ENCODE data around the gene PRSS50.

PRSS50 gene

DNA sequence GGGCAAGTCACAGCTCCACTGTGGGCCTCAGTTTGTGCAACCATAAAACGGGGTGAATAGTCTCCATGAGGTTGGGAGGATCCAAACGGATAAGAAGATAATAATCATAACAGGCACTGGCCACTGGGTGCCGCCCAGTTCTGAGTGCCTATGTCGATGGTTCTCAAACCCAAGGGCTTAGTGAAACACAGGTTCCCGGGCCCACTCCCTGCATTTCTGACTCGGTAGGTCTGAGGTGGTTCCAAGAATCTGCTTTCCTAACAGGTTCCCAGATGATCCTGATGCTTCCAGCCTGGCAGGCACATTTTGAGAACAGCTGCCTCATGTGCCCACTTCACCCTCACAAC lies 45.3 kb downstream of the PRSS50 start:
- CTCF ChIA-PET = interaction anchor here (1.3 kb wide), 1 partner anchor 47 kb away, joined by 3 read pairs; no protein-coding TSS in a partner anchor
- POLR2A ChIA-PET = no interaction called here
- TF ChIP-seq CTCF (IDR thresholded peaks at IDR 0.05; ENCODE audit: control extremely low read depth, extremely low read depth, low read depth, missing control alignments) = no peak
- DNase-seq (ENCODE audit: extremely low spot score) = no peak

DNA sequence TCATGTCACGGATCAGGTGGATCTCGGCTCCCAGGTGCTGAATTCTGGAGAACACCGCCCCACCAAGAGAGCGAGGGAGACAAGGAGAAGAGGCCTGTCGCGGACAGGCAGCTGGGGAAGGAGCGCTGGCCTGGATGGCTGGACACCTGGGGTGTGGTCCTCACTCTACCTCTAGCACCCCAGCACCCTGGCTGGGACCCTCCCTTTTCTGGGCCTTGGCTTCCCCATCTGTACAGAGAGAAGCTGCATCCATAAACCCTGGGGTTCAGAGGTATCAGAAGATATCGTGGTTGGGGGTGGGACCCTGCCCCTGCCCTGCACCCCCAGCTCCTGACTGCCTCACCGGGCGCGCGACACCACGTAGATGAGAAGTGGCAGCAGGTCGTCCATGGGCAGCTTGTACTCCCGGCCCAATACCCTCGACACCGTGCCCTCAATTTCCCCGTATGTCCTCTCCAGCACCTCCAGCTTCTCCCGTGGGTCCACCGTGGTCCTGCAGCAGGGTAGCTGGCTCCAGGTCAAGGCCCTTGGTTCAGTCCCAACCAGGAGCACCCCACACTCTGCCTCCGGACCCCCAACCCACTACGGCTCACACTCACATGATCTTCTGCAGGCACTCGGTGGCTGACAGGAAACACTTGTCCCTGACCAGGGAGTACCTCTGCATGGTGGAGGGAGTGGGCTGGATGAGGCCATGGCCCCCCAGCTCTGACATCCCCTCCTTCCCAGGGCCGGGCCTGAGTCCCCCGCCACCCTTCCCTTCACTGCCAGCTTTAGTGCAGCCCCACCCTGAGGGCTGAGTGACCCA lies 45.9 kb downstream of the PRSS50 start:
- ChIA-PET POLR2A (no interaction called here), CTCF (interaction anchor here (0.9 to 1.3 kb wide), 2 partner anchors 25 to 47 kb away, joined by 3 read pairs; no protein-coding TSS in a partner anchor)
- DNase-seq (ENCODE audit: extremely low spot score) = no peak
- TF ChIP-seq CTCF (IDR thresholded peaks at IDR 0.05; ENCODE audit: control extremely low read depth, extremely low read depth, low read depth, missing control alignments) = no peak

GRCh38 chr3:46670891-46671427 lies 46.7 kb downstream of the PRSS50 start:
- CTCF ChIA-PET = interaction anchor here (0.9 kb wide), 1 partner anchor 26 kb away, joined by 3 read pairs; no protein-coding TSS in a partner anchor

DNA sequence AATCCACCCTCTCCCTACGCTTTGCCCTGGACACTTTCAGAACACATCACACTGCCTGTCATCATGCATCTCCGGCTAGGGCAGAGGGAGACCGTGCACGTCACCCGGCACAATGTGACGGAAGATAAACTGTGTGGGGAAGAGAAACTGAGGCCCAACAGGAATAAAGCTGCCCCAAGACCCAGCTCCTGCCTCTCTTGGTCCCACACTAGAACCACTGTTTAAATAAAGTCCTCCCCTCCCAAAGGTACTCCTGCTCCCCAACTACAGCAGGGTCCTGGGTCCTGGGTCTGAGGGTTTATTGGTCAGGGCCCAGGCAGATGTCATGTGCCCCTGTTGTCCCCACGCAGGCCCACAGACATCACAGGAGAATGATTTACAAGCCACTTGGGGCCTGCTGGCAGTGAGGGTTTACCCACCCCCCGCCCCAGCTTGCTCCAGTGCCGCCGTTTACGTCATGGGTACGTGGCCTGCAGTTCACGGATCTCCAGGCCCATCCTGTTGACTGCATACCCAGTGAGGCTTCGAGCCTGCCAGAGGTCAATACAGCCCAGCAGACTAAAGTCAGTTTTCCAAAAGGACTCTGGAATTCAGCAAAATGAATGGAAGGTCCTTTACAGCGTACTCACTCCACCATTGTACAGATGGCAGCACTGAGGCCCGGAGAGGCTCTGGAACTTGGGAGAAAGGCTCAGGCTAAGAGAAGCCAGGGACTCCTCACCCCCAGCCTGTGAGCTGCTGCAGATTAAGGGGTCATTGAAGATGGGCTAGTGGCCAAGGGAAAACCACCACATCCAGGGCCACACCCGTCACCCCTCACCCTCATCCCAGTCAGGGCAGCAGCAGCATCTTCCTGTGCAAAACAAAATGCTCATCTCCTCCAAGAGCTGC lies 47.4 kb downstream of the PRSS50 start:
- no peak for TF ChIP-seq CTCF (IDR thresholded peaks at IDR 0.05; ENCODE audit: control extremely low read depth, extremely low read depth, low read depth, missing control alignments)
- ChIA-PET POLR2A (interaction anchor here (0.6 kb wide), 1 partner anchor 120 kb away, joined by 3 read pairs; no protein-coding TSS in a partner anchor), CTCF (interaction anchor here (0.8 kb wide), 1 partner anchor 182 kb away, joined by 3 read pairs; no protein-coding TSS in a partner anchor)
- no peak for DNase-seq (ENCODE audit: extremely low spot score)

More at GRCh38 chr3:46670891-46671427, 46.7 kb downstream of the PRSS50 start:
- TF ChIP-seq CTCF (IDR thresholded peaks at IDR 0.05; ENCODE audit: control extremely low read depth, extremely low read depth, low read depth, missing control alignments) = no peak
- POLR2A ChIA-PET = no interaction called here
- DNase-seq (ENCODE audit: extremely low spot score) = no peak

DNA sequence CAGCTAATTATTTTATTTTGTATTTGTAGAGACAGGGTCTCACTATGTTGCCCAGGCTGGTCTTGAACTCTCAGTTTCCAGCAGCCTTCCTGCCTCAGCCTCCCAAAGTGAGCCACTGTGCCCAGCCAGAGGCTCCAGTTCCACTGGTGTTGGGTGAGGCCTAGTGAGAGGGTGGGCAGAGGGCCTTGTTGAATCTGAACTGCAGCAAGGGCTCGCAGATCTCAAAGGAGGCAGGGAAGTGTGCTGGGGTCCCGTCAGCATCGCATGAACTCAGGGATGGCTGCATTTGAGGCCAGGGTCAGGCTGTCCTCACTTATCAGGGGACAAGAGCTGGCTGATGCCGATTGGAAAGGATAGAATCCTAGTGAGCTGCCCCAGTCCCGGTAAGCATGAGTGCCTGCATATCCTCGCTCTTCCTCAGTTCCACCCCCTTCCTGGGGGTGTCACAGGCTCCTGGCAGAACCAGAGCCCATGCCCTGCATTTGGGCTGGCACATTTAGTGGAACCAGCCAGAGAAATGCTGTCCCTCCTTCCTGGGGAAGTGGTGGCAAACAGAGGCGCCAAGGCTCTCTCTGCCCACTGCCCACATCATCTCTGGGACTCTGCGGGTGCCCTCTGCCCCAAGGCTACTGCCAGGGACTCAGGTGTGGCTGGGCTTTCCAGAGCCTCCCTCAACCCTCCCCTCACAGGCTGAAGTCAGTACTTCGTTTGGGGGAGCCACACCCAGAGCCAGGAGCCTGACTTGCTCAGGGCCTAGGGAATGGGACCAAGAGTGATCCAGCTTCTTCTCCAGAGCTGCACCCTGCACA lies 48.3 kb downstream of the PRSS50 start:
- CTCF ChIA-PET = interaction anchor here (0.8 kb wide), 1 partner anchor 181 kb away, joined by 3 read pairs; no protein-coding TSS in a partner anchor
- no peak for TF ChIP-seq CTCF (IDR thresholded peaks at IDR 0.05; ENCODE audit: control extremely low read depth, extremely low read depth, low read depth, missing control alignments)
- POLR2A ChIA-PET = interaction anchor here (0.6 kb wide), 1 partner anchor 121 kb away, joined by 3 read pairs; no protein-coding TSS in a partner anchor
- DNase-seq (ENCODE audit: extremely low spot score) = no peak

Data from GM10248 (cell line).